ENCODE data around the gene FAM98B. TPM values are rescaled to one million over a fixed set of nuclear protein-coding genes. Genes with fewer than 3 reads are reported as not detected.

Gene FAM98B
- total and polyA plus RNA-seq, 2 experiments from 2014 or later: 10.1 to 32.5 TPM

DNA sequence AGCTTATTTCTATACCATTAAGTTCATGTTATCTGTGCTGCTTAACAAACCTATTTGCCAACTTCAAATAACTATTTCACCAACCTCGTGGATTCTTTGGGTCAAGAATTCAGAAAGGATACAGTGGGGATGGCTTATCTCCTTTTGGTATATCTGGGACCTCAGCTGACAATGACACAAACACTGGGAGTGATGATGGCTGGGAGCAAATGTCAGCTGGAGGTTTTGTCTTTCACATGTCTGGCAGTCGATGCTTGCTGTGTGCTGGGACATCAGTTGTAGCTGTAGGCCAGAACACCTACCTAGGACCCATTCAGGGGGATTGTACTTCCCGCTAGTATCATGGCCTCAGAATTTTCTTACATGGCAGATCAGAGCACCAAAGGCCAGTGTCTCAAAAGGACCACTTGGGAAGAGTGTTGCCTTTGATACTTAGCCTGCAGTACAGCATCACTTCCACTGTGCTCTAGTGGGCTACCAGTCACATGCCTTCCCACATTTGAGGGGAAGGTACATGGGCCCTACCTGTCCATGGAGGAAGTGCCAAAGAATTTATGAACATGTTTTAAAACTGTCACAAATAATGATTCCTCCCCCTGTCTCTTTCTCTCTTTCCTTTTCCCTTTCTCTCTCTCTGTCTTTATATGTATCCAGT, 23.7 kb upstream of the FAM98B start:
- H3K4me2 ChIP-seq: no peak overlapping the region
- Mint-ChIP-seq H3K27ac (no peak overlapping the region), H3K4me1 (no peaks in the 10 kb centered on the region), H3K36me3 (ENCODE audit: low read depth) (no peaks in the 10 kb centered on the region), H3K4me3 (no peak overlapping the region), H3K27me3 (ENCODE audit: insufficient read depth, low read depth, poor library complexity) (peaks cover 3% of the 10 kb centered on the region), H3K9me3 (no peaks in the 10 kb centered on the region)
- TF ChIP-seq STAT1 (IDR thresholded peaks at IDR 0.05; ENCODE audit: unreplicated experiment) (no peak), EZH2phosphoT487 (IDR thresholded peaks at IDR 0.05; ENCODE audit: unreplicated experiment) (no peak), ZNF114 (CRISPR knock-in tag; IDR thresholded peaks at IDR 0.05) (no peak), NANOG (IDR thresholded peaks at IDR 0.05; ENCODE audit: borderline replicate concordance) (no peak), ZNF331 (CRISPR knock-in tag; IDR thresholded peaks at IDR 0.05; ENCODE audit: low read depth) (no peak), EZH2 (IDR thresholded peaks at IDR 0.05; ENCODE audit: low read depth, unreplicated experiment) (no peak), CREB1 (CRISPR knock-in tag; IDR thresholded peaks at IDR 0.05; ENCODE audit: low read depth) (no peak)
- TF ChIP-seq, protein P1, sequence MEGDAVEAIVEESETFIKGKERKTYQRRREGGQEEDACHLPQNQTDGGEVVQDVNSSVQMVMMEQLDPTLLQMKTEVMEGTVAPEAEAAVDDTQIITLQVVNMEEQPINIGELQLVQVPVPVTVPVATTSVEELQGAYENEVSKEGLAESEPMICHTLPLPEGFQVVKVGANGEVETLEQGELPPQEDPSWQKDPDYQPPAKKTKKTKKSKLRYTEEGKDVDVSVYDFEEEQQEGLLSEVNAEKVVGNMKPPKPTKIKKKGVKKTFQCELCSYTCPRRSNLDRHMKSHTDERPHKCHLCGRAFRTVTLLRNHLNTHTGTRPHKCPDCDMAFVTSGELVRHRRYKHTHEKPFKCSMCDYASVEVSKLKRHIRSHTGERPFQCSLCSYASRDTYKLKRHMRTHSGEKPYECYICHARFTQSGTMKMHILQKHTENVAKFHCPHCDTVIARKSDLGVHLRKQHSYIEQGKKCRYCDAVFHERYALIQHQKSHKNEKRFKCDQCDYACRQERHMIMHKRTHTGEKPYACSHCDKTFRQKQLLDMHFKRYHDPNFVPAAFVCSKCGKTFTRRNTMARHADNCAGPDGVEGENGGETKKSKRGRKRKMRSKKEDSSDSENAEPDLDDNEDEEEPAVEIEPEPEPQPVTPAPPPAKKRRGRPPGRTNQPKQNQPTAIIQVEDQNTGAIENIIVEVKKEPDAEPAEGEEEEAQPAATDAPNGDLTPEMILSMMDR (conservative IDR thresholded peaks at IDR 0.05; ENCODE audit: low read depth in 2 of 2): no peak
- TF ChIP-seq, protein P2, sequence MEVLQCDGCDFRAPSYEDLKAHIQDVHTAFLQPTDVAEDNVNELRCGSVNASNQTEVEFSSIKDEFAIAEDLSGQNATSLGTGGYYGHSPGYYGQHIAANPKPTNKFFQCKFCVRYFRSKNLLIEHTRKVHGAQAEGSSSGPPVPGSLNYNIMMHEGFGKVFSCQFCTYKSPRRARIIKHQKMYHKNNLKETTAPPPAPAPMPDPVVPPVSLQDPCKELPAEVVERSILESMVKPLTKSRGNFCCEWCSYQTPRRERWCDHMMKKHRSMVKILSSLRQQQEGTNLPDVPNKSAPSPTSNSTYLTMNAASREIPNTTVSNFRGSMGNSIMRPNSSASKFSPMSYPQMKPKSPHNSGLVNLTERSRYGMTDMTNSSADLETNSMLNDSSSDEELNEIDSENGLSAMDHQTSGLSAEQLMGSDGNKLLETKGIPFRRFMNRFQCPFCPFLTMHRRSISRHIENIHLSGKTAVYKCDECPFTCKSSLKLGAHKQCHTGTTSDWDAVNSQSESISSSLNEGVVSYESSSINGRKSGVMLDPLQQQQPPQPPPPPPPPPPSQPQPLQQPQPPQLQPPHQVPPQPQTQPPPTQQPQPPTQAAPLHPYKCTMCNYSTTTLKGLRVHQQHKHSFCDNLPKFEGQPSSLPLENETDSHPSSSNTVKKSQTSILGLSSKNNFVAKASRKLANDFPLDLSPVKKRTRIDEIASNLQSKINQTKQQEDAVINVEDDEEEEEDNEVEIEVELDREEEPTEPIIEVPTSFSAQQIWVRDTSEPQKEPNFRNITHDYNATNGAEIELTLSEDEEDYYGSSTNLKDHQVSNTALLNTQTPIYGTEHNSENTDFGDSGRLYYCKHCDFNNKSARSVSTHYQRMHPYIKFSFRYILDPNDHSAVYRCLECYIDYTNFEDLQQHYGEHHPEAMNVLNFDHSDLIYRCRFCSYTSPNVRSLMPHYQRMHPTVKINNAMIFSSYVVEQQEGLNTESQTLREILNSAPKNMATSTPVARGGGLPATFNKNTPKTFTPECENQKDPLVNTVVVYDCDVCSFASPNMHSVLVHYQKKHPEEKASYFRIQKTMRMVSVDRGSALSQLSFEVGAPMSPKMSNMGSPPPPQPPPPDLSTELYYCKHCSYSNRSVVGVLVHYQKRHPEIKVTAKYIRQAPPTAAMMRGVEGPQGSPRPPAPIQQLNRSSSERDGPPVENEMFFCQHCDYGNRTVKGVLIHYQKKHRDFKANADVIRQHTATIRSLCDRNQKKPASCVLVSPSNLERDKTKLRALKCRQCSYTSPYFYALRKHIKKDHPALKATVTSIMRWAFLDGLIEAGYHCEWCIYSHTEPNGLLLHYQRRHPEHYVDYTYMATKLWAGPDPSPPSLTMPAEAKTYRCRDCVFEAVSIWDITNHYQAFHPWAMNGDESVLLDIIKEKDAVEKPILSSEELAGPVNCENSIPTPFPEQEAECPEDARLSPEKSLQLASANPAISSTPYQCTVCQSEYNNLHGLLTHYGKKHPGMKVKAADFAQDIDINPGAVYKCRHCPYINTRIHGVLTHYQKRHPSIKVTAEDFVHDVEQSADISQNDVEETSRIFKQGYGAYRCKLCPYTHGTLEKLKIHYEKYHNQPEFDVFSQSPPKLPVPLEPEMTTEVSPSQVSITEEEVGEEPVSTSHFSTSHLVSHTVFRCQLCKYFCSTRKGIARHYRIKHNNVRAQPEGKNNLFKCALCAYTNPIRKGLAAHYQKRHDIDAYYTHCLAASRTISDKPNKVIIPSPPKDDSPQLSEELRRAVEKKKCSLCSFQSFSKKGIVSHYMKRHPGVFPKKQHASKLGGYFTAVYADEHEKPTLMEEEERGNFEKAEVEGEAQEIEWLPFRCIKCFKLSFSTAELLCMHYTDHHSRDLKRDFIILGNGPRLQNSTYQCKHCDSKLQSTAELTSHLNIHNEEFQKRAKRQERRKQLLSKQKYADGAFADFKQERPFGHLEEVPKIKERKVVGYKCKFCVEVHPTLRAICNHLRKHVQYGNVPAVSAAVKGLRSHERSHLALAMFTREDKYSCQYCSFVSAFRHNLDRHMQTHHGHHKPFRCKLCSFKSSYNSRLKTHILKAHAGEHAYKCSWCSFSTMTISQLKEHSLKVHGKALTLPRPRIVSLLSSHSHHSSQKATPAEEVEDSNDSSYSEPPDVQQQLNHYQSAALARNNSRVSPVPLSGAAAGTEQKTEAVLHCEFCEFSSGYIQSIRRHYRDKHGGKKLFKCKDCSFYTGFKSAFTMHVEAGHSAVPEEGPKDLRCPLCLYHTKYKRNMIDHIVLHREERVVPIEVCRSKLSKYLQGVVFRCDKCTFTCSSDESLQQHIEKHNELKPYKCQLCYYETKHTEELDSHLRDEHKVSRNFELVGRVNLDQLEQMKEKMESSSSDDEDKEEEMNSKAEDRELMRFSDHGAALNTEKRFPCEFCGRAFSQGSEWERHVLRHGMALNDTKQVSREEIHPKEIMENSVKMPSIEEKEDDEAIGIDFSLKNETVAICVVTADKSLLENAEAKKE (CRISPR knock-in tag; IDR thresholded peaks at IDR 0.05): no peak
- DNase-seq (ENCODE audit: low spot score): no peak
- peak; percentile 45; the same call in 2 of the 3 replicates for ATAC-seq
- H4K20me1 ChIP-seq (replicated peaks; ENCODE audit: insufficient read depth): no peaks in the 10 kb centered on the region
- no peaks in the 10 kb centered on the region for H3K36me3 ChIP-seq (ENCODE audit: insufficient read depth)
- no peaks in the 10 kb centered on the region for H3K79me2 ChIP-seq (replicated peaks; ENCODE audit: insufficient read depth)
- no peaks in the 10 kb centered on the region for H3F3A ChIP-seq (replicated peaks; ENCODE audit: low read depth)
- H3K4me3 ChIP-seq: no peak overlapping the region
- H3K4me1 ChIP-seq (ENCODE audit: insufficient read depth): no peaks in the 10 kb centered on the region
- H3K27ac ChIP-seq (ENCODE audit: low read depth): no peak overlapping the region
- no peaks in the 10 kb centered on the region for H3K27me3 ChIP-seq (ENCODE audit: insufficient read depth)
- no peak overlapping the region for H2AFZ ChIP-seq
- H3K9me2 ChIP-seq (ENCODE audit: insufficient read depth): no peaks in the 10 kb centered on the region

Measured in GM23338 (cell line).